Measurements from ENCODE around the gene SCGB1D2. TPM values are rescaled to one million over a fixed set of nuclear protein-coding genes. Genes with fewer than 3 reads are reported as not detected.

SCGB1D2 gene
- total and polyA plus RNA-seq, 2 of the 4 experiments (the other 2 are of a cell fraction) = not detected

DNA sequence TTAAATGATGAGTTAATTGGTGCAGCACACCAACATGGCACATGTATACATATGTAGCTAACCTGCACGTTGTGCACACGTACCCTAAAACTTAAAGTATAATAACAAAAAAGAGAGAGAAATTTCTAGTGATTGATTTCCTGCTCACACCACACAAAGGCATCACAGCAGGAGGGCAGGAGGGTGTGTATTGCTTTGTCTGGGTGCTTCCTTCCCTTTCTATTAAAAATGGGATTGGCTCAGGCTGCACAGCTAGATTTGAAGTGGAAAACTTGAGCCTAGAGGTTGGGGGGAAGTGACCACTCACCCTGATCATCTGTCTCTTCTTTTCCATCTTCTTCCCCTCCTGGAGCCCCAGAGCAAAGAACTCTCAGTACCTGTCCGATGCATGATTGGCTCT is 944 bp upstream of the SCGB1D2 start:
- no peak overlapping the region for H3K14ac ChIP-seq (replicated peaks; ENCODE audit: low read depth, low read length)
- dilution Hi-C loops (cut with HindIII; ENCODE audit: low sequenced_read_pairs, unreplicated experiment) = no loop called here
- H3K9me3 ChIP-seq (ENCODE audit: control insufficient read depth, insufficient read depth, low read length) = no peaks in the 10 kb centered on the region
- no peak overlapping the region for H3K4me2 ChIP-seq (ENCODE audit: low read depth, low read length)
- H4K91ac ChIP-seq (ENCODE audit: insufficient read depth, low read depth, low read length) = no peak overlapping the region
- H4K20me1 ChIP-seq (ENCODE audit: insufficient read depth, low read length) = no peaks in the 10 kb centered on the region
- in situ Hi-C loops (cut with MboI; ENCODE audit: low sequenced_read_pairs) = no loop called here
- no peak overlapping the region for H4K5ac ChIP-seq (ENCODE audit: low read depth, low read length)
- no peak overlapping the region for H3K56ac ChIP-seq (ENCODE audit: extremely low read depth, insufficient read depth, low read length)
- H2AK9ac ChIP-seq (replicated peaks; ENCODE audit: low read depth, low read length, poor library complexity) = no peak overlapping the region
- no peak overlapping the region for H2BK5ac ChIP-seq (ENCODE audit: low read depth, low read length, poor library complexity, severe bottlenecking)
- H3K18ac ChIP-seq (ENCODE audit: low read depth, low read length) = no peak overlapping the region
- no peaks in the 10 kb centered on the region for H3K4me1 ChIP-seq (ENCODE audit: control insufficient read depth, insufficient read depth, low read length)
- ATAC-seq (ENCODE audit: low read depth) (no peak), DNase-seq (no peak)
- H2AK5ac ChIP-seq (ENCODE audit: low read depth, low read length) = no peak overlapping the region
- no peak overlapping the region for H2BK120ac ChIP-seq (ENCODE audit: low read depth, low read length)
- no CpG with 5 or more reads among the region's 3 CpGs for WGBS, 2 experiments (ENCODE audit: extremely low coverage in 2 of 2, insufficient read length in 1 of 2)
- no TSS peak for BruUV-seq (replicated peaks)
- H3K36me3 ChIP-seq (ENCODE audit: control insufficient read depth, insufficient read depth, low read length) = no peaks in the 10 kb centered on the region
- no peak overlapping the region for H3K4me3 ChIP-seq (ENCODE audit: insufficient read depth, low read depth, low read length)
- no peak overlapping the region for H2BK20ac ChIP-seq (ENCODE audit: low read depth, low read length)
- H2AFZ ChIP-seq (replicated peaks; ENCODE audit: low read length, poor library complexity) = no peak overlapping the region
- ChIA-PET CTCF (no interaction called here), POLR2A (ENCODE audit: unreplicated experiment) (no interaction called here)
- no peak overlapping the region for H4K8ac ChIP-seq (ENCODE audit: low read depth in 2 of 2, low read length in 2 of 2)
- H3K23ac ChIP-seq (ENCODE audit: low read depth, low read length) = no peak overlapping the region
- no peaks in the 10 kb centered on the region for H3K79me1 ChIP-seq (ENCODE audit: low read depth in 1 of 2, low read length in 2 of 2)
- H3K27me3 ChIP-seq (ENCODE audit: control insufficient read depth, insufficient read depth, low read length) = peaks cover 3% of the 10 kb centered on the region
- TF ChIP-seq MAZ (IDR thresholded peaks at IDR 0.05; ENCODE audit: borderline replicate concordance, low read depth, low read length) = no peak
- TF ChIP-seq, protein P1, sequence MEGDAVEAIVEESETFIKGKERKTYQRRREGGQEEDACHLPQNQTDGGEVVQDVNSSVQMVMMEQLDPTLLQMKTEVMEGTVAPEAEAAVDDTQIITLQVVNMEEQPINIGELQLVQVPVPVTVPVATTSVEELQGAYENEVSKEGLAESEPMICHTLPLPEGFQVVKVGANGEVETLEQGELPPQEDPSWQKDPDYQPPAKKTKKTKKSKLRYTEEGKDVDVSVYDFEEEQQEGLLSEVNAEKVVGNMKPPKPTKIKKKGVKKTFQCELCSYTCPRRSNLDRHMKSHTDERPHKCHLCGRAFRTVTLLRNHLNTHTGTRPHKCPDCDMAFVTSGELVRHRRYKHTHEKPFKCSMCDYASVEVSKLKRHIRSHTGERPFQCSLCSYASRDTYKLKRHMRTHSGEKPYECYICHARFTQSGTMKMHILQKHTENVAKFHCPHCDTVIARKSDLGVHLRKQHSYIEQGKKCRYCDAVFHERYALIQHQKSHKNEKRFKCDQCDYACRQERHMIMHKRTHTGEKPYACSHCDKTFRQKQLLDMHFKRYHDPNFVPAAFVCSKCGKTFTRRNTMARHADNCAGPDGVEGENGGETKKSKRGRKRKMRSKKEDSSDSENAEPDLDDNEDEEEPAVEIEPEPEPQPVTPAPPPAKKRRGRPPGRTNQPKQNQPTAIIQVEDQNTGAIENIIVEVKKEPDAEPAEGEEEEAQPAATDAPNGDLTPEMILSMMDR (conservative IDR thresholded peaks at IDR 0.05; ENCODE audit: low read depth, low read length) = no peak
- TF ChIP-seq, protein P2, sequence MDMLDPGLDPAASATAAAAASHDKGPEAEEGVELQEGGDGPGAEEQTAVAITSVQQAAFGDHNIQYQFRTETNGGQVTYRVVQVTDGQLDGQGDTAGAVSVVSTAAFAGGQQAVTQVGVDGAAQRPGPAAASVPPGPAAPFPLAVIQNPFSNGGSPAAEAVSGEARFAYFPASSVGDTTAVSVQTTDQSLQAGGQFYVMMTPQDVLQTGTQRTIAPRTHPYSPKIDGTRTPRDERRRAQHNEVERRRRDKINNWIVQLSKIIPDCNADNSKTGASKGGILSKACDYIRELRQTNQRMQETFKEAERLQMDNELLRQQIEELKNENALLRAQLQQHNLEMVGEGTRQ (IDR thresholded peaks at IDR 0.05; ENCODE audit: low read depth, low read length) = no peak
- no peak for TF ChIP-seq SMC3 (IDR thresholded peaks at IDR 0.05; ENCODE audit: low read depth, low read length)
- TF ChIP-seq BHLHE40 (IDR thresholded peaks at IDR 0.05; ENCODE audit: low read depth, low read length) = no peak
- TF ChIP-seq POLR2A (IDR thresholded peaks at IDR 0.05; ENCODE audit: low read depth, low read length) = no peak
- no peak for TF ChIP-seq NFE2L2 (IDR thresholded peaks at IDR 0.05; ENCODE audit: low read depth, low read length)
- TF ChIP-seq RFX5 (IDR thresholded peaks at IDR 0.05; ENCODE audit: low read depth, low read length) = no peak
- no peak for TF ChIP-seq MXI1 (IDR thresholded peaks at IDR 0.05; ENCODE audit: borderline replicate concordance, low read depth, low read length)
- H3K9ac ChIP-seq (ENCODE audit: low read depth, low read length) = no peak overlapping the region
- no peak overlapping the region for H2BK15ac ChIP-seq (ENCODE audit: low read depth, low read length)
- no peak overlapping the region for H3K27ac ChIP-seq (ENCODE audit: insufficient read depth, low read length)
- H3K4ac ChIP-seq (ENCODE audit: low read depth, low read length) = no peak overlapping the region
- H3K9me1 ChIP-seq (ENCODE audit: insufficient read depth, low read length) = no peaks in the 10 kb centered on the region
- intact Hi-C loops (cut with micrococcal nuclease) = no loop called here

All from IMR-90 (cell line).